ENCODE results near the gene OTULIN.

Gene OTULIN

GRCh38 chr5:14733661-14734060 lies 69.1 kb downstream of the OTULIN start:
- no peak overlapping the region for H3K4me3 ChIP-seq (ENCODE audit: low read depth, low read length)
- no peak for TF ChIP-seq CTCF (IDR thresholded peaks at IDR 0.05; ENCODE audit: low read depth, low read length)

- TF ChIP-seq CTCF (IDR thresholded peaks at IDR 0.05; ENCODE audit: low read depth, low read length) = no peak
- no peak overlapping the region for H3K4me3 ChIP-seq (ENCODE audit: low read depth, low read length)
Measured at GRCh38 chr5:14734396-14734795, 69.9 kb downstream of the OTULIN start.

GRCh38 chr5:14735944-14736343 lies 71.4 kb downstream of the OTULIN start:
- no peak for TF ChIP-seq CTCF (IDR thresholded peaks at IDR 0.05; ENCODE audit: low read depth, low read length)

GRCh38 chr5:14737291-14737690 lies 72.8 kb downstream of the OTULIN start:
- TF ChIP-seq CTCF (IDR thresholded peaks at IDR 0.05; ENCODE audit: low read depth, low read length) = no peak
- H3K4me3 ChIP-seq (ENCODE audit: low read depth, low read length) = no peak overlapping the region

More at GRCh38 chr5:14735944-14736343, 71.4 kb downstream of the OTULIN start:
- no peak overlapping the region for H3K4me3 ChIP-seq (ENCODE audit: low read depth, low read length)

GRCh38 chr5:14738050-14738449 lies 73.5 kb downstream of the OTULIN start:
- no peak for TF ChIP-seq CTCF (IDR thresholded peaks at IDR 0.05; ENCODE audit: low read depth, low read length)
- no peak overlapping the region for H3K4me3 ChIP-seq (ENCODE audit: low read depth, low read length)

- TF ChIP-seq CTCF (IDR thresholded peaks at IDR 0.05; ENCODE audit: low read depth, low read length) = no peak
- H3K4me3 ChIP-seq (ENCODE audit: low read depth, low read length) = no peak overlapping the region
Measured at GRCh38 chr5:14739538-14739937, 75.0 kb downstream of the OTULIN start.

- no peak overlapping the region for H3K4me3 ChIP-seq (ENCODE audit: low read depth, low read length)
- no peak for TF ChIP-seq CTCF (IDR thresholded peaks at IDR 0.05; ENCODE audit: low read depth, low read length)
Measured at GRCh38 chr5:14739981-14740380, 75.5 kb downstream of the OTULIN start.
